GM12878 (cell line): Measurements from ENCODE around the gene MYO1D. TPM values are rescaled to one million over a fixed set of nuclear protein-coding genes. Genes with fewer than 3 reads are reported as not detected.

ENCODE experiments used
- ATAC-seq: fragments of 200-7000 bp; cut with Tn5 transposase; 3 replicates; pipeline ENCODE4 v1.9.1; 2020; ENCODE audit warnings: mild to moderate bottlenecking, moderate library complexity
- BruUV-seq: library from RNA; stranded (reverse); fragments of 400-500 nt; replicated peaks from 2 replicates; lab custom pipeline; 2021; lab: Mats Ljungman, UMichigan
- CTCF ChIA-PET: fragments of 300-600 bp; sonication (Branson Sonifier 250); formaldehyde crosslinking; extraction: SDS; loops from one replicate; lab custom pipeline; 2021; ENCODE audit warnings: inconsistent platforms; lab: Yijun Ruan, JAX
- POLR2A ChIA-PET: fragments of 350-600 bp; formaldehyde crosslinking; extraction: SDS; loops from one replicate; lab custom pipeline; 2021; ENCODE audit warnings: inconsistent platforms; lab: Charles Lee
- RAD21 ChIA-PET: fragments of 300-600 bp; sonication (Branson Sonifier 250); formaldehyde crosslinking; loops from one replicate; lab custom pipeline; 2023; ENCODE audit warnings: antibody characterized with exemption; ENCODE audit not compliant: unreplicated experiment; lab: Charles Lee
- SMC1A ChIA-PET: fragments of 300-600 bp; sonication (Branson Sonifier 250); formaldehyde crosslinking; loops from one replicate; lab custom pipeline; 2023; ENCODE audit not compliant: unreplicated experiment, uncharacterized antibody; lab: Charles Lee
- DNase-seq: peaks from one replicate; pipeline ENCODE4 v3.0.0-alpha.2; 2011; ENCODE audit warnings: low read depth, low spot score
- FAIRE-seq: peaks from 3 replicates; lab custom pipeline; 2011; peaks lifted over from hg19 to GRCh38; lab: Jason Lieb, UNC
- H2AFZ ChIP-seq: 2 replicates; pipeline ENCODE4 v1.6.0; 2011; ENCODE audit warnings: low read depth, low read length, control low read depth; ENCODE audit not compliant: control insufficient read depth
- H3K27ac ChIP-seq: 2 replicates; pipeline ENCODE4 v1.5.1; 2011; ENCODE audit warnings: control low read depth; ENCODE audit not compliant: control insufficient read depth, insufficient read depth
- H3K27me3 ChIP-seq, 2 experiments: replicated peaks in 1 of 2; 2 replicates each; pipeline versions ENCODE4 v1.6.0 to v1.6.1; 2011; ENCODE audit warnings: low read length in 1 of 2; ENCODE audit not compliant: control insufficient read depth in 2 of 2, insufficient read depth in 2 of 2
- H3K36me3 ChIP-seq, 2 experiments: 2 replicates each; pipeline ENCODE4 v1.5.1; 2011; ENCODE audit warnings: low read length in 1 of 2; ENCODE audit not compliant: control insufficient read depth in 2 of 2, insufficient read depth in 2 of 2
- H3K4me1 ChIP-seq: 2 replicates; pipeline ENCODE4 v1.6.1; 2011; ENCODE audit warnings: mild to moderate bottlenecking, low read length, moderate library complexity, mixed read lengths; ENCODE audit not compliant: control insufficient read depth, insufficient read depth
- H3K4me2 ChIP-seq: 2 replicates; pipeline ENCODE4 v1.6.0; 2011; ENCODE audit warnings: control low read depth; ENCODE audit not compliant: control insufficient read depth, insufficient read depth
- H3K4me3 ChIP-seq: fragments of 200-600 bp; sonication (generic); 2 replicates; pipeline ENCODE4 v1.5.1; 2016
- H3K79me2 ChIP-seq: 2 replicates; pipeline ENCODE4 v1.6.0; 2011; ENCODE audit warnings: low read length; ENCODE audit not compliant: control insufficient read depth, insufficient read depth
- H3K9ac ChIP-seq: 2 replicates; pipeline ENCODE4 v1.8.0; 2011; ENCODE audit warnings: low read length, control low read depth, mixed read lengths; ENCODE audit not compliant: control insufficient read depth, insufficient read depth
- H3K9me3 ChIP-seq: replicated peaks from 3 replicates; pipeline ENCODE4 v1.5.1; 2011; ENCODE audit warnings: mild to moderate bottlenecking, low read length; ENCODE audit not compliant: control insufficient read depth, insufficient read depth
- H4K20me1 ChIP-seq: 2 replicates; pipeline ENCODE4 v1.6.0; 2011; ENCODE audit not compliant: control insufficient read depth, insufficient read depth
- ATF7 ChIP-seq: fragments of 450-650 bp; IDR thresholded peaks from 2 replicates; pipeline ENCODE4 v1.6.1; 2016; ENCODE audit warnings: low read depth, mild to moderate bottlenecking
- EED ChIP-seq: sonication (generic); IDR thresholded peaks from 2 replicates; pipeline ENCODE4 v1.6.1; 2016; ENCODE audit warnings: antibody characterized with exemption, low read depth
- ELK1 ChIP-seq: IDR thresholded peaks from 2 replicates; pipeline ENCODE4 v1.6.1; 2012; ENCODE audit warnings: low read depth, low read length, improper control_type of control experiment
- EP300 ChIP-seq, 2 experiments: fragments of 150-350 bp in 1 of 2; IDR thresholded peaks; 2 replicates each; pipeline ENCODE4 v1.6.1; 2011 to 2012; ENCODE audit warnings: low read depth in 2 of 2, low read length in 2 of 2, borderline replicate concordance in 1 of 2, improper control_type of control experiment in 1 of 2, inconsistent platforms in 1 of 2; ENCODE audit not compliant: control insufficient read depth in 1 of 2
- FOXM1 ChIP-seq: IDR thresholded peaks from 2 replicates; pipeline ENCODE4 v1.6.1; 2012; ENCODE audit warnings: low read depth, mild to moderate bottlenecking, inconsistent platforms, low read length, moderate library complexity
- IKZF1 ChIP-seq: fragments of 450-650 bp; conservative IDR thresholded peaks from 2 replicates; pipeline ENCODE4 v1.6.1; 2017; ENCODE audit warnings: antibody characterized with exemption, mild to moderate bottlenecking
- IKZF2 ChIP-seq, 2 experiments: fragments of 450-650 bp; IDR thresholded peaks; 2 replicates each; pipeline ENCODE4 v1.6.1; 2017; ENCODE audit warnings: mild to moderate bottlenecking in 2 of 2, moderate library complexity in 2 of 2
- IRF4 ChIP-seq: IDR thresholded peaks from 2 replicates; pipeline ENCODE4 v1.6.1; 2011; ENCODE audit warnings: low read depth, low read length
- JUNB ChIP-seq: IDR thresholded peaks from 2 replicates; pipeline ENCODE4 v1.6.1; 2016; ENCODE audit warnings: antibody characterized with exemption, mild to moderate bottlenecking
- MEF2B ChIP-seq: fragments of 450-650 bp; IDR thresholded peaks from 2 replicates; pipeline ENCODE4 v1.6.1; 2018; ENCODE audit warnings: mild to moderate bottlenecking, moderate library complexity; ENCODE audit not compliant: partially characterized antibody, poor library complexity, severe bottlenecking
- MTA3 ChIP-seq: IDR thresholded peaks from 2 replicates; pipeline ENCODE4 v1.6.1; 2012; ENCODE audit warnings: low read length, inconsistent platforms, borderline replicate concordance
- NFIC ChIP-seq: IDR thresholded peaks from 2 replicates; pipeline ENCODE4 v1.6.1; 2012; ENCODE audit warnings: low read depth, mild to moderate bottlenecking, inconsistent platforms, low read length, moderate library complexity
- NRF1 ChIP-seq: conservative IDR thresholded peaks from 2 replicates; pipeline ENCODE4 v1.6.1; 2011; ENCODE audit warnings: mild to moderate bottlenecking, low read depth, low read length, improper control_type of control experiment
- PAX5 ChIP-seq: IDR thresholded peaks from 2 replicates; pipeline ENCODE4 v1.6.1; 2011; ENCODE audit warnings: low read depth, low read length, borderline replicate concordance
- PKNOX1 ChIP-seq: fragments of 450-650 bp; IDR thresholded peaks from 2 replicates; pipeline ENCODE4 v1.6.1; 2016; ENCODE audit warnings: mild to moderate bottlenecking
- RELB ChIP-seq: fragments of 450-650 bp; IDR thresholded peaks from 2 replicates; pipeline ENCODE4 v1.6.1; 2017; ENCODE audit warnings: low read depth, mild to moderate bottlenecking, moderate library complexity
- RUNX3 ChIP-seq: IDR thresholded peaks from 2 replicates; pipeline ENCODE4 v1.6.1; 2012; ENCODE audit warnings: low read length, inconsistent platforms
- SMAD5 ChIP-seq: IDR thresholded peaks from 2 replicates; pipeline ENCODE4 v1.6.1; 2016; ENCODE audit warnings: antibody characterized with exemption, low read depth
- SREBF2 ChIP-seq: IDR thresholded peaks from 2 replicates; pipeline ENCODE4 v1.6.1; 2012; ENCODE audit warnings: mild to moderate bottlenecking, low read length
- ZBED1 ChIP-seq: IDR thresholded peaks from 2 replicates; pipeline ENCODE4 v1.6.1; 2016; ENCODE audit warnings: borderline replicate concordance
- ZNF622 ChIP-seq: fragments of 450-650 bp; IDR thresholded peaks from 2 replicates; pipeline ENCODE4 v1.6.1; 2017; ENCODE audit warnings: mild to moderate bottlenecking, inconsistent platforms
- ZZZ3 ChIP-seq: IDR thresholded peaks from 2 replicates; pipeline ENCODE4 v1.6.1; 2011; ENCODE audit warnings: low read depth; ENCODE audit not compliant: control insufficient read depth, insufficient read length
- in situ Hi-C: fragments of 300-500 bp; cut with MboI; formaldehyde crosslinking; loops from 9 replicates; pipeline ENCODE4 v1.14.3; 2018; ENCODE audit warnings: mixed read lengths
- intact Hi-C: fragments of 100-400 bp; cut with micrococcal nuclease; formaldehyde crosslinking; loops from one replicate; pipeline ENCODE4 v1.14.2; 2022; ENCODE audit not compliant: unreplicated experiment
- polyA plus RNA-seq, 11 experiments: library from polyadenylated mRNA; depleted of rRNA in 4 of 11; unstranded in 6 of 11; stranded (reverse) in 5 of 11; fragments of >200 nt; fragmentation: Nextera tagmentation in 4 of 11; fragmentation: Illumina TruSeq in 1 of 11; extraction: Ambion mirVana in 4 of 11; extraction: Trizol in 1 of 11; gene quantifications; 1 replicate in 1 of 11; 2 replicates in 10 of 11; pipeline versions ENCODE4 v1.2.1 to v1.2.3, GENCODE V29; 2011 to 2016; ENCODE audit warnings: inconsistent platforms in 2 of 11, missing spikeins in 2 of 11, low read depth in 1 of 11
- total RNA-seq, 4 experiments: library from RNA; depleted of rRNA in 3 of 4; stranded (reverse); fragments of >200 nt in 3 of 4; fragmentation: Illumina TruSeq in 1 of 4; extraction: Trizol in 1 of 4; gene quantifications; 2 replicates each; pipeline versions ENCODE4 v1.2.1 to v1.2.3, GENCODE V29; 2013 to 2021

MYO1D gene
- total and polyA plus RNA-seq, 10 of the 15 experiments (the other 5 are each of a cell fraction or from before 2014, with no cell fraction given) = 1.8 to 37.7 (median 25.4) TPM

- ChIA-PET RAD21 (interaction anchor here (1.4 to 12.3 kb wide), 4 partner anchors 9 to 48 kb away, joined by 3 to 198 read pairs (median 28); partner anchors contain the start of gene MYO1D), CTCF (interaction anchor here (1.2 to 11.8 kb wide), 3 partner anchors 32 to 109 kb away, joined by 4 to 146 read pairs (median 5); partner anchors contain the start of gene MYO1D), SMC1A (interaction anchor here (1.0 to 15.4 kb wide), 5 partner anchors 8 to 45 kb away, joined by 3 to 231 read pairs (median 17); partner anchors contain the start of gene MYO1D), POLR2A (interaction anchor here (1.3 to 4.8 kb wide), 4 partner anchors 9 to 49 kb away, joined by 6 to 36 read pairs (median 16); partner anchors contain the start of gene MYO1D)
- Histone ChIP-seq H3K27ac (peak overlapping the region; percentile 88; the same call in 1 of the 2 replicates), H3K9ac (no peak overlapping the region), H3K27me3 (no peaks in the 10 kb centered on the region), H3K4me1 (peaks cover 45% of the 10 kb centered on the region), H3K36me3 (no peaks in the 10 kb centered on the region), H3K4me3 (no peak overlapping the region), H3K79me2 (peaks cover 11% of the 10 kb centered on the region), H2AFZ (no peak overlapping the region), H3K9me3 (no peaks in the 10 kb centered on the region), H3K4me2 (peak overlapping the region; percentile 86), H4K20me1 (no peaks in the 10 kb centered on the region)
- TF ChIP-seq ZZZ3 (no peak), IKZF1 (peak; percentile 46), EP300 (IDR thresholded peaks at IDR 0.05; ENCODE audit: borderline replicate concordance in 1 of 2, control insufficient read depth in 1 of 2, low read depth in 2 of 2, low read length in 2 of 2) (0 out of 4 replicates have a peak, but pooled peaks of 1 of the 2 experiments have one; percentile 38), IRF4 (0 out of 2 replicates have a peak, but pooled peaks have one; percentile 40), PAX5 (peak; percentile 74; the same call in 1 of the 2 replicates), FOXM1 (peak; percentile 37; the same call in 1 of the 2 replicates), NRF1 (no peak), MTA3 (0 out of 2 replicates have a peak, but pooled peaks have one; percentile 41), PKNOX1 (peak; percentile 51), SMAD5 (no peak), RUNX3 (peak; percentile 79), RELB (0 out of 2 replicates have a peak, but pooled peaks have one; percentile 36), JUNB (peak; percentile 67), ZNF622 (no peak), EED (peak; percentile 61; the same call in 1 of the 2 replicates), ZBED1 (0 out of 2 replicates have a peak, but pooled peaks have one; percentile 34), SREBF2 (no peak), ATF7 (peak; percentile 20; the same call in 1 of the 2 replicates), NFIC (peak; percentile 67), IKZF2 (IDR thresholded peaks at IDR 0.05) (peak; percentile 60 to 80; a peak in 2 of 4 replicates), MEF2B (no peak), ELK1 (no peak)
- FAIRE-seq = no peak
- in situ Hi-C loops = no loop called here
- ATAC-seq = peak; percentile 62
- BruUV-seq = no TSS peak
- intact Hi-C loops = loop anchor here (5.0 kb wide), 2 partner anchors 35 to 45 kb away; no protein-coding TSS in a partner anchor
- peak; percentile 65 for DNase-seq
These were observed 49.7 kb downstream of the MYO1D start for GRCh38 chr17:32827227-32827626.
